Measurements from ENCODE around the gene KRTAP1-5.
"Not testable (repeated sequence)": the region's sequence is repeated elsewhere in the genome, so short reads cannot be mapped to it uniquely, and the experiment has no call there.

Gene KRTAP1-5

GRCh38 chr17:41048441-41048840, 21.4 kb upstream of the KRTAP1-5 start:
- DNase-seq (ENCODE audit: low read depth), result no peak

- DNase-seq (ENCODE audit: low read depth), result not testable (repeated sequence)
Observed at GRCh38 chr17:41046735-41047465, 19.9 kb upstream of the KRTAP1-5 start, which contains the start of gene KRTAP2-1. KRTAP2-1 (minus strand) TSS chr17:41047316; CDS start chr17:41047267, 49 bp downstream.

GRCh38 chr17:41042953-41043352, 15.9 kb upstream of the KRTAP1-5 start:
- DNase-seq (ENCODE audit: low read depth), result no peak

GRCh38 chr17:41040783-41041571, 14.0 kb upstream of the KRTAP1-5 start, which contains the start of gene KRTAP1-1:
KRTAP1-1 (minus strand) TSS chr17:41041450; CDS start chr17:41041397, 53 bp downstream.
- DNase-seq (ENCODE audit: low read depth), result not testable (repeated sequence)

GRCh38 chr17:41037853-41038350, 10.9 kb upstream of the KRTAP1-5 start:
- DNase-seq (ENCODE audit: low read depth), result no peak

- not testable (repeated sequence) for DNase-seq (ENCODE audit: low read depth)
Observed at GRCh38 chr17:41034346-41034935, 7.4 kb upstream of the KRTAP1-5 start, which contains the start of gene KRTAP1-3. KRTAP1-3 (minus strand) TSS chr17:41034874; CDS start chr17:41034821, 53 bp downstream.

- no peak for DNase-seq (ENCODE audit: low read depth)
Observed at GRCh38 chr17:41029633-41030245, 2.7 kb upstream of the KRTAP1-5 start, which contains the start of gene KRTAP1-4. KRTAP1-4 (minus strand) TSS chr17:41030195; CDS start chr17:41030078, 117 bp downstream.

- no peak for DNase-seq (ENCODE audit: low read depth)
Observed at GRCh38 chr17:41024697-41025096, 2.3 kb downstream of the KRTAP1-5 start.

GRCh38 chr17:41020336-41020735, 6.7 kb downstream of the KRTAP1-5 start:
- no peak for DNase-seq (ENCODE audit: low read depth)

GRCh38 chr17:41019415-41019814, 7.6 kb downstream of the KRTAP1-5 start:
- no peak for DNase-seq (ENCODE audit: low read depth)

- no peak for DNase-seq (ENCODE audit: low read depth)
Observed at GRCh38 chr17:41018541-41018940, 8.5 kb downstream of the KRTAP1-5 start.

GRCh38 chr17:41016578-41017215, 10.3 kb downstream of the KRTAP1-5 start:
- no peak for DNase-seq (ENCODE audit: low read depth)

GRCh38 chr17:41015454-41015853, 11.6 kb downstream of the KRTAP1-5 start:
- DNase-seq (ENCODE audit: low read depth), result no peak

GRCh38 chr17:41013606-41014005, 13.4 kb downstream of the KRTAP1-5 start:
- no peak for DNase-seq (ENCODE audit: low read depth)

GRCh38 chr17:41013181-41013580, 13.8 kb downstream of the KRTAP1-5 start:
- DNase-seq (ENCODE audit: low read depth), result no peak

GRCh38 chr17:41012326-41013120, 14.5 kb downstream of the KRTAP1-5 start:
- no peak for DNase-seq (ENCODE audit: low read depth)

- no peak for DNase-seq (ENCODE audit: low read depth)
Observed at GRCh38 chr17:41010441-41010840, 16.6 kb downstream of the KRTAP1-5 start.

GRCh38 chr17:41009936-41010335, 17.1 kb downstream of the KRTAP1-5 start:
- no peak for DNase-seq (ENCODE audit: low read depth)

GRCh38 chr17:41009301-41009760, 17.7 kb downstream of the KRTAP1-5 start:
- no peak for DNase-seq (ENCODE audit: low read depth)

GRCh38 chr17:41008811-41009210, 18.2 kb downstream of the KRTAP1-5 start, which contains the start of gene KRTAP3-1:
KRTAP3-1 (minus strand) TSS chr17:41009128; CDS start chr17:41009074, 54 bp downstream.
- DNase-seq (ENCODE audit: low read depth), result no peak

All from stimulated activated CD8-positive, alpha-beta memory T cell treated with anti-CD3 and anti-CD28 coated beads, Interleukin-15, amount 100 ng/mL, for 24 hours (primary cell).